Neuron (in vitro differentiated cells): ENCODE measurements around the gene ERN1.
"Not testable (repeated sequence)": the region's sequence is repeated elsewhere in the genome, so short reads cannot be mapped to it uniquely, and the experiment has no call there.

ENCODE experiments used
- H2AFZ ChIP-seq: one replicate; pipeline ENCODE4 v1.6.1; 2013; ENCODE audit warnings: low read depth, mild to moderate bottlenecking, inconsistent platforms, low read length, moderate library complexity
- H3K27me3 ChIP-seq: one replicate; pipeline ENCODE4 v1.6.1; 2013; ENCODE audit warnings: low read length; ENCODE audit not compliant: insufficient read depth
- H3K36me3 ChIP-seq: one replicate; pipeline ENCODE4 v1.6.1; 2013; ENCODE audit warnings: low read length; ENCODE audit not compliant: insufficient read depth
- H3K4me1 ChIP-seq: one replicate; pipeline ENCODE4 v1.6.1; 2013; ENCODE audit warnings: low read length; ENCODE audit not compliant: insufficient read depth
- H3K4me3 ChIP-seq: 2 replicates; pipeline ENCODE4 v1.5.1; 2013; ENCODE audit warnings: mild to moderate bottlenecking, low read length, moderate library complexity
- H3K9me3 ChIP-seq: one replicate; pipeline ENCODE4 v1.6.1; 2013; ENCODE audit warnings: low read length

The ERN1 gene

DNA sequence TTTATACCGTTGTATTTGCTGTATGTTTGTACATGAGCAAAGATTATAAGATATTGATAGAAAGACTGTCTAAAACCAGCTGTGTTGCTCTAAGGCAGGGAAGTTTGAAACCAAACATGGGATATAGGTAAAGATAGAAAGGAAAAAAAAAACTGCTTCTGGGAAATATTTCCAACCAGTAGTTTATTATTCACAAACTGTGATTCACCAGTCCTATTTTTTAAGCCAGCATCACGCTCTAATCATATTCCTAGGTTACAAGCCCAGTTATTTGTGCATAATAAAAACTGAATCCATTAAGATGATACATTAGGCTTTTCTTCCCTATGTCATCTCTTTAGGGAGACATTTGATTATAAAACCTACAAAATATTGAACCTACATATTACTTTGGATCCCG lies 4.0 kb downstream of the ERN1 start:
- no peaks in the 10 kb centered on the region for H3K9me3 ChIP-seq
- H3K27me3 ChIP-seq: no peaks in the 10 kb centered on the region
- no peak overlapping the region for H2AFZ ChIP-seq
- peaks cover 17% of the 10 kb centered on the region for H3K4me1 ChIP-seq
- H3K36me3 ChIP-seq: no peaks in the 10 kb centered on the region
- H3K4me3 ChIP-seq: no peak overlapping the region

DNA sequence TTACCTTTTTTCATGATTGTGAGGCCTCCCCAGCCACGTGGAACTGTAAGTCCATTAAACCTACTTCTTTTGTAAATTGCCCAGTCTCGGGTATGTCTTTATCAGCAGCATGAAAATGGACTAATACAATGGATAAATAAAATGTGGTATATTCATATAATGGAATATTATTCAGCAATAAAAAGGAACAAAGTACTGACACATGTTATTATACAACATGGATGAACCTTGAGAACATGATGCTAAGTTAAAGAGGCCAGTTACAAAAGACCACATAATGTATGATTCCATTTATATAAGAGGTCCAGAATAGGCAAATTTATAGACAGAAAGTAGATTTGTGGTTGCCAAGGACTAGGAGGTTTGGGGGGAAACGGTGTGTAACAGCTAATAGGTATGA lies 5.3 kb downstream of the ERN1 start:
- no peaks in the 10 kb centered on the region for H3K36me3 ChIP-seq
- H3K4me3 ChIP-seq: no peak overlapping the region
- peaks cover 26% of the 10 kb centered on the region for H3K4me1 ChIP-seq
- H3K9me3 ChIP-seq: no peaks in the 10 kb centered on the region
- H3K27me3 ChIP-seq: no peaks in the 10 kb centered on the region
- H2AFZ ChIP-seq: no peak overlapping the region

DNA sequence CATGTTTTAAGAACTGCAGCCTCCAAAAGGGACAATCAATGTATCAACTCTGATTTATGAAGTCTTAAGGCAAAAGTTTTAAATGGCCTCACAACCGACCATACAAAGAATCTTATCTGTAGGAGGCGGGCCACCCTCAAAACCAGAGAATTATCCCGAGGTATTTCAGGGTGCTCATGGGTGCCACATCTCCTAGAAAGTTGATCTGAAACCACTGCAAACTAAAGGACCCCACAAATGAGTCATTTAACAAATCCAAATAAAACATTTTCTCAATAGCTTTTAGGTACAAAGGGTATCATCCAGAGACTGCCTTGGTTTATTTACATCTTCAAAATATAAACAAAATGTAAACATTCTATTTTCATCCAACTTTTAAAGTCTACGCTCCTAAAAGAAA lies 6.8 kb downstream of the ERN1 start:
- H3K36me3 ChIP-seq: no peaks in the 10 kb centered on the region
- no peak overlapping the region for H2AFZ ChIP-seq
- no peaks in the 10 kb centered on the region for H3K27me3 ChIP-seq
- peaks cover 16% of the 10 kb centered on the region for H3K4me1 ChIP-seq
- H3K9me3 ChIP-seq: no peaks in the 10 kb centered on the region
- no peak overlapping the region for H3K4me3 ChIP-seq

DNA sequence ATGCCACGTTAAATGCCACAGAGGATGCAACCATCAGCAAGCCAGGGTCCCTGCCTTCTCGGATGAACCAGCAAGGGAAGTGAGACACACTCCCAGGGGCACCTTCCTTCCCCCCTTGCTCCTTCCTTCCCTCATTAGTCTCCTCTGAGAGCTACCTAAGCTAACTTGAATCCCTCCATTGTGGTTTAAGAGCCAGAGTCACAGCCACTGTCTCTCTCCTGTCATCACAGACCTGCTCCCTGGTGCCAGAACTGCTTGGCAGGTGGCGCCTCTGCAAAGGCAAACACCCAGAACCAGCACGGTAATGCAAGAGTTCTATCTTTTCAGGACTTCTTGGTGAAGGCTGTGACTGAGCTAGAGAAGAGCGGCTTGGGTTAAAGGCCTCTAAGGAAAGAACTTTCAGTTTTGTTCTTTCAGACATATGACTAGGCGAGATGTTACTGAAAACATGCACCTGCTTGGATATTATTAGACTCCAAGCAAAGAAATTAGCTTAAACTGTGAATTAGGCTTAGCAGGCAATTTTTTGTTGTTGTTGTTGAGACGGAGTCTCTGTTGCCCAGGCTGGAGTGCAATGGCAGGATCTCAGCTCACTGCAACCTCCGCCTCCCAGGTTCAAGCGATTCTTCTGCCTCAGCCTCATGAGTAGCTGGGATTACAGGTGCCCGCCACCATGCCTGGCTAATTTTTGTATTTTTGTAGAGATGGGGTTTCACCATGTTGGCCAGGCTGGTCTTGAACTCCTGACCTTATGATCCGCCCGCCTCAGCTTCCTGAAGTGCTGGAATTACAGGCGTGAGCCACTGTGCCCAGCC lies 8.8 kb downstream of the ERN1 start:
- H3K27me3 ChIP-seq, H2AFZ ChIP-seq, H3K4me3 ChIP-seq, H3K9me3 ChIP-seq, H3K36me3 ChIP-seq: not testable (repeated sequence)
- H3K4me1 ChIP-seq: peaks cover 16% of the 10 kb centered on the region

DNA sequence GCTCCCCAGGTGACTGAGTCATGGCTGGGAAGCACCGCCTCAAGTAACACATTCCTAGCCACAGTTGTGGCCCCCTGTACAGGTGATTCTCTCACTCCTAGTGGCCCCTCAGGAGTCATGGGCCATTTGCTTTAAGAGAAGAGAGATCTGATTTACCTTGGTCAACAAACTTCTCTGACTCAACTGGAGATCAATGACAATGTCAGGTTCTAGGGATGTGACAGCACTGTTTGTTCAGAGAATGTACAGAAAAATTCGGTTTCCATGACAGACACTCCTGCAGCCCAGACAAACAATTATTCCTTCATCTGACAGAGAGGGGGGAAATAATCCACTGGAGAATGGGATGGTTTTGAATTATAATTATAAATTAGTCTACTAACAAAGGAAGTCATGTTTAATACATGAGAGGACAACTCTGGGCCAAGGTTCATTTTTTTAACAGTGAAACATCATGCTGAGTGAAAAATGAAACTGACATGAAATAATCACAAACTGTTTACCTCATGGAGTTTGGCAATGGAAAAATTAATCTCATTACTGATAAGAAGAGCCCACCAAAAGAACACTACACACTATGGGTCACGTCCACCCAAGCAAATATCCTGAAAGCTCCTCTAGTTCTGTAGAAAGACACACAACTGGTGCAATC lies 9.7 kb downstream of the ERN1 start:
- H3K4me1 ChIP-seq: peaks cover 16% of the 10 kb centered on the region
- H2AFZ ChIP-seq: no peak overlapping the region
- no peaks in the 10 kb centered on the region for H3K9me3 ChIP-seq
- no peaks in the 10 kb centered on the region for H3K27me3 ChIP-seq
- H3K4me3 ChIP-seq: no peak overlapping the region
- no peaks in the 10 kb centered on the region for H3K36me3 ChIP-seq

DNA sequence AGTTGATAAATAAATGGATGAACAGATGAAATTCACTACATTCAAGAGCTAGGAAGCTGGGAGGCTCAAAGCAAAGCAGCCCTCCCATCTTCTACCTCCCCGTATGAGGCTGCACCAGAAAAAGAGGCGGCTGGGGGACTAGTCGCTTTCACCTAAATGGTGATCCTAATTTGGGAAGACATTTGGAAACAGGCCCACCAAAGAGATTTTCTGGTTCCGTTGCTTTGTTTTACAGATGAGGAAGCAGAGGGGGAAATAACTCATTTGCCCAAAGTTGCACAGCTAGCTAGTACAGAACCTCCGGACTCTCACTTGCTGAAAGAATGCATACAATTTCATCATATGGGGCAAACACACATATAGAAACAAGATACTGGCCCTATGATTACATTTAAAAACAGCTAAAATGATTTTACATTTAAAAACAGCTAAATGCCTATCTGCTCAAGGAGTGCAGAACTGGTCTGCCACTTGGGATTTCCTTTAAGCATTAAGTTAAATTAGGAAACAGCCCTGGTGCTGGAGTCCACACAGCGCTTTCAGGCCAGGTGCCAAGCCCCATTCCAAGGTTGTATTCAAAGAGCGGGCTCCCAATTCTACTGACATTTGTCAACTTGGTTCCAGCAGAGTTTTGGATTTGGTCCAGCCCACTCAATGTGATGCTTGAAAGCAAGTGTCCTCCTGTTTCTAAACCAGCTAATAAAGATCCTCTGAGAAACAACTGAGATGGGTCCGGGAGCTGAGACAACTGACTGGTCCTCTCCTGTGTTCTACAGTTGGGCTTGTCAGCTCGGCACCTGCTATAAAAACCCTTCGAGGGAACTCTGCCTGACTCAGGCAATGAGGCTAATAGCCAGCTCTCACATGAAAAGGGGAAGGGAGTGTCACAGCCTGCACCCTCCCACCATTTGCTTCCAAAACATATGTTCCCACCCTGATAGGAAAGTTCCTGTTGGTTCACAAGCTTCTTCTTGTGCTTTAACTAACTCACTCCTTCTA lies 11.7 kb downstream of the ERN1 start:
- Histone ChIP-seq H3K9me3 (no peaks in the 10 kb centered on the region), H3K27me3 (no peaks in the 10 kb centered on the region), H2AFZ (no peak overlapping the region), H3K4me1 (peaks cover 16% of the 10 kb centered on the region), H3K4me3 (no peak overlapping the region), H3K36me3 (no peaks in the 10 kb centered on the region)

DNA sequence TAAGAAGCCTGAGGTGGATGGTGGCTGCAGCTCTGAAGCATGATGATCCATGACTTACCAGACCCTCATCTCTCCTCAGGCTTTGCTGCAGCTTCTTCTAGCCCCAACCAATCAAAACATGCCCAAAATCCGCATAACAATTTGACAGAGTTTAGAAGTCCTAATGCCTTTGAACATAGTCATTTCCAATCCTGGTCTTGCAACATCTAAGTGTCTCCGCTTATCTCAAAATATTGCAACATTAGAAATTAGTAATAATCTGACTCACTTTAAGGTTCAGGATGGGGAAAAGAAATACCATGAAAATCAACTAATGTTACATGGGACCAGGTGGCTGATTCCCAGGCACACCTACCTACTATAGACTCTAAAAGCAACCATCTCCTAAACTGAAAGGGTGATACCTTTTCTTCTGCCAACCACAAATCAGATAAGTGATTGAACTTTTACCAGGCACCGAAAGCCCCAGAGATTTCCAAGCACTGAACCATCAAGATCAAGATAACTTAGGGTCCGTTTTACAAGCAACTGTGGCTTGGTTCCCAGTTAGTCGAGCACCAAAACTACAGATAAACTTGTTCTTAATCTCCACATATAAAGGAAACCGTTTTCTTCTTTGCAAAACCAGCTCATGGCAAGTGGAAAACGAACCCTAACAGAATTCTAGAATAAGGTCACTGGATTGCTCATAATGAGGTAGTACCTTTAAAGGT lies 14.0 kb downstream of the ERN1 start:
- Histone ChIP-seq H3K36me3 (no peaks in the 10 kb centered on the region), H3K4me3 (no peak overlapping the region), H3K4me1 (peaks cover 13% of the 10 kb centered on the region), H3K27me3 (no peaks in the 10 kb centered on the region), H2AFZ (no peak overlapping the region), H3K9me3 (no peaks in the 10 kb centered on the region)

DNA sequence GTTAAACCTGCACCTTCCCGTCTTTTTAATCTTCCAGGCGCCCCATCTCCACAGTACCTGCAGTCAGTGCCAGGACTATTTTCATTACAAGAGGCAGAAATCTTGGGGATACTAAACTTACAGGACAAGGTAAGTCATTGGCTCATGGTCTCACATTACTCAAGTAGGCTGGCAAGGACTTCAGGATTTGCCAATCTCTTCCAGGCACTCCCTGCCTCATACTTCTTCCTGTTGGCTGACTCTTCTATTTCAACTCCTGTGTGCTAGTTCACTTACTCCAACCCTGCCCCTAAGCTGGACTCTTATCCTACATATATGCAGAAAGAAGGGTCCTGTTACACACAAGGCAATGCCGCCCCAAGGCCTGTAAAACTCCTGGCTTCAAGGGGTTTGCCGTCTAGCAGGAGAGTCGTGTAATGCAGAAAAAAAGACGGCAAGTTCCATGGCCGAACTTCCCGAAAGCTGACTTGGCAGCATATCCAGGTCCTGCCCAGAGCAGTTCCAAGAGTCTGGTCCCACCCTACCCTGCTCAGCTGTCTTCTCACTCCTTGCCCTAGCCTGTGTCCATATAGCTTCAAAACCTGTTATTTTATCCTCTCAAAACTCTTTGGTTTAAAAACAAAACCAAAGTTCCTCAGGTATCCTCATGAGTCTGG lies 14.8 kb downstream of the ERN1 start:
- Histone ChIP-seq H3K9me3 (no peaks in the 10 kb centered on the region), H3K36me3 (no peaks in the 10 kb centered on the region), H2AFZ (no peak overlapping the region), H3K27me3 (no peaks in the 10 kb centered on the region), H3K4me1 (peaks cover 13% of the 10 kb centered on the region), H3K4me3 (no peak overlapping the region)

DNA sequence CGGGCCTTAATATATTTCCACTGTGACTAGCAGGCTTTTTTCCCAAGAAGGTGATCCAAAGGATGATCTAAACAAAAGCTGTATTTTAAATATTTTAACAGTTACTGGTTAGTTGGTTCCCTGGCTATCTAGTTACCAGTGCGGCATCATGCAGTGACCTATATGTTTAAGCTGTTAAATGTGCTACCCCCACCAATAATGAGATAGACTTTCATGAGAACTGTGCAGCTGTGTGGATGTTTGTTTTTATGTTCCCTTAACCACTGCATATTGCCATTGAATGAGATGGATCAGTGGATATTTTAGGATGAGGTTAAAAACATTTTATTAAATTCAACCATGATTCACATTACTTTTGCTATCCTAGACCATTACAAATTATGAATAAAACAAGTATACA lies 16.9 kb downstream of the ERN1 start:
- H3K4me1 ChIP-seq: peaks cover 11% of the 10 kb centered on the region
- no peak overlapping the region for H3K4me3 ChIP-seq
- no peak overlapping the region for H2AFZ ChIP-seq
- H3K27me3 ChIP-seq: no peaks in the 10 kb centered on the region
- H3K36me3 ChIP-seq: no peaks in the 10 kb centered on the region
- H3K9me3 ChIP-seq: no peaks in the 10 kb centered on the region

DNA sequence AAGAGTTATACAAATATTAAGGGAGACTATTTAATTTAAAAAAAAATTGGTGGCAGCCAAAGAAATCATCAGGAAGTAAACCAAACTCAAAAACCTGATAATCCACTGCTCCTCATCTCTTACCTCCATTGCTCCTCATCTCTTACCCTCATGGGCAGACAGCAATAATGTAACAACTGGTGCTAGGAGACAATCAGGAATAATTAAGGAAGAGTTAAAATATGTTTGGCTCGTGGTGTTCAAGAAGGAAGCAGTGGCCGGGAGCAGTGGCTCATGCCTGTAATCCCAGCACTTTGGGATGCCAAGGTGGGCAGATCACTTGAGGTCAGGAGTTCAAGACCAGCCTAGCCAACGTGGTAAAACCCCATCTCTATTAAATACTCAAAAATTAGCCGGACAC lies 18.1 kb downstream of the ERN1 start:
- Histone ChIP-seq H2AFZ (no peak overlapping the region), H3K9me3 (no peaks in the 10 kb centered on the region), H3K4me1 (peaks cover 11% of the 10 kb centered on the region), H3K4me3 (no peak overlapping the region), H3K27me3 (no peaks in the 10 kb centered on the region), H3K36me3 (no peaks in the 10 kb centered on the region)

DNA sequence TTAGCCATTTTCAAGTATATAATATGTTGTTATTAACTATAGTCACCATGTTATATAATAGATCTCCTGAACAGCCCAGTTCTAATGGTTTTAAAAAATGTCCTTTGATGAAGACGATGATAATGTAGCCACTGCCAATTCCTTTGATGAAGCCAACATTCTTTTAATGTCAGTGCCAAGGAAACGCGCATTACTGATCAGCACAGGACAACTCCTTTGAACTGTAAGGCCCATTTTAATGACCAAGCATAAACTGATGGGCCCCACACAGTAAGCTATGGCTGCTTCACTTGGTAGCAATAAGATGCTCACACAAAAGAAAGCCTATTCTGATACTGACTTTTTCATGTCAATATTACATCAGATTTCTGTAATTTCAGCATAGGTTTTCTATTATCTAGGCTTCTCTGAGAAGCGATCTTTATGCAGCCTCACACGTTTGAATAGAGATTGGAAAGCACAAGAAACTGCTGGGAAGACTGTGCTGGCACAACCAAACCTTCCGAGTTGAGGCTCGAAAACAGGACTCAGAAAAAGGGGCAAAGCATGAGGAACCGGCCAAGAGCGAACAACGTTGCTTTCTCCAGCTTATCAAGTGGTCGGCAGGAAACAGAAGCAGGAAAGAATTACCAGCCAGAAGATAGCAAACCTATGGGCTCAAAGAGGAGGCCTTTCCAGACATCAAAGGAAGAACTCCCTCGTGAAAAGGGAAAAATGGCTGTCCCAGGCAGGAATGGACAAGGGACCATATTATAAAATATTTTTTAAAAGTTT lies 19.4 kb downstream of the ERN1 start:
- Histone ChIP-seq H2AFZ (no peak overlapping the region), H3K4me3 (no peak overlapping the region), H3K27me3 (no peaks in the 10 kb centered on the region), H3K36me3 (no peaks in the 10 kb centered on the region), H3K4me1 (peaks cover 11% of the 10 kb centered on the region), H3K9me3 (no peaks in the 10 kb centered on the region)

DNA sequence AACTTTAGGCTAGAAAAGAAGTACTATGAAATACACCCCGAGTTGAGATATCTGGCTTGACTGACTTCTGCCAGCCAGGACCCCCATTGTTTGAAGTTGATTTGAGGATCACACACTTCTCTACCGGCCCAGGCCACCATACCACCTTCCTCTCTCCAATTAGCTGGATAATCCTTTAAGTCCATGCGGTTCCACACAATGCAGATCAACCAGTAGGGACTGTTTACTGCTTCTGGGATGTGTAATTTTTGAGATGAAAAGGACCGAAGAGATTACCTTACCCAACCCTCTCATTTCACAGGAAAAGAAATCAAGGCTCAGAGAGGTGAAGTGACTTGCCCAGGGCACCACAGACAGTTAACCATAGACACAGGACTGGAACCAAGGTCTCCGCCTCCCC lies 20.5 kb downstream of the ERN1 start:
- Histone ChIP-seq H3K4me1 (peaks cover 11% of the 10 kb centered on the region), H3K36me3 (no peaks in the 10 kb centered on the region), H3K27me3 (no peaks in the 10 kb centered on the region), H3K4me3 (no peak overlapping the region), H2AFZ (no peak overlapping the region), H3K9me3 (no peaks in the 10 kb centered on the region)
